TTC549 (cell line): ENCODE results near the gene NOX5.

Experiments
- FAIRE-seq: peaks from 2 replicates; lab custom pipeline; 2012; peaks lifted over from hg19 to GRCh38; lab: Jason Lieb, UNC

NOX5 gene

GRCh38 chr15:69018951-69019350 is 4.5 kb downstream of the NOX5 start:
- no peak for FAIRE-seq

- FAIRE-seq = no peak
Observed at GRCh38 chr15:69021895-69022294, 7.4 kb downstream of the NOX5 start.

DNA sequence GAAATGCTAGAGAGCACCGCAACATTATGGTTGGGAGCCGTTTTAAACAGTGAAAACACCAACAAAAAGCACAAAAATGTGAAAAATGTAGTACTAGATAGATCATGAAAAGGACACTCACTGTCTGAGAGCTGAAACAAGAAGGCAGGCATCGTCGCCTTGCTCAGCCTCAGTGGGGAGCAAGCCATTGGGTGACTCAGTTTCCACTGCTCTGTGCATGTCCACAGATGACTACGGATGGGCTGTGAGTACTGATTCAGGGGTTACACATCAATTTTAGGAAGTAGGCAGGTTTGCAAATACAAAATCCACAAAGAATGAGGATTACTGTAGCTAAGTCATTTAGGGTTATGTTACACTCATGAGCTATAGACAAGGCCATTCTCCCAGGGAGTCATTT is 10.8 kb downstream of the NOX5 start:
- no peak for FAIRE-seq

DNA sequence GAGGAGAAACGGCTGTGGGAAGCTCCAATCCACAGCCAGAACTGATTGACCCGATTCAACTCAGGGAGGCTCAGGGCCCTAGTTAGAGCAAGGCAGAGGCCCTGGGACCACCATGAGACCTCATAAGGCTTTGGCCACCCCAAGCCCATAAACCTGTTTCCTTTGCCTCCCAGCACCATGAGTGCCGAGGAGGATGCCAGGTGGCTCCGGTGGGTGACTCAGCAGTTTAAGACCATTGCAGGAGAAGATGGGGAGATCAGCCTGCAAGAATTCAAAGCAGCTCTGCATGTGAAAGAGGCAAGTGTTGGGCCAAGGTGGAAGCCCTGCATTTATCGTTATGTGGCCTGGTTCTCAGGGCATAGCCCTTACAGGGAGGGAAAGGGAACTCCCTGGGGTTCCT is 11.9 kb downstream of the NOX5 start:
- FAIRE-seq = no peak

- no peak for FAIRE-seq
Observed at GRCh38 chr15:69027976-69028518, 13.6 kb downstream of the NOX5 start.

- no peak for FAIRE-seq
Observed at GRCh38 chr15:69031013-69032001, 16.8 kb downstream of the NOX5 start.

DNA sequence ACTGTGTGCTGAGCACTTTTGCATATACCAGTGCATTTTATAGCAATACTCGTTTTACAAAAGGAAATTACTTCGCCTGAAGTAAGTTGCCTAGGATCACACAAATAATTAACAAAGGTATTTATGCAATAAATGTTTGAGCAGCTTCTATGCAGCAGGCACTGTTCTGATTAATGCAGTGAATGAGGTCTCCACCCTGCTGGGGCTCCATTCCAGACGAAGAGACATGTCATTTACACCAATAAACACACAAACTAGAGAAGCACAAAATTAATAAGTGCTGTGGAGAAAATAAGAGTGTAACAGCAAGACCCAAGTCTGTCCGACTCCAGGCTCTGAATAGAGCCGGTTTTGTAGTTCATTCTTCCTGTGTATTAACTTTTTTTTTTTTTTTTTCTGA is 17.5 kb downstream of the NOX5 start:
- FAIRE-seq = no peak

DNA sequence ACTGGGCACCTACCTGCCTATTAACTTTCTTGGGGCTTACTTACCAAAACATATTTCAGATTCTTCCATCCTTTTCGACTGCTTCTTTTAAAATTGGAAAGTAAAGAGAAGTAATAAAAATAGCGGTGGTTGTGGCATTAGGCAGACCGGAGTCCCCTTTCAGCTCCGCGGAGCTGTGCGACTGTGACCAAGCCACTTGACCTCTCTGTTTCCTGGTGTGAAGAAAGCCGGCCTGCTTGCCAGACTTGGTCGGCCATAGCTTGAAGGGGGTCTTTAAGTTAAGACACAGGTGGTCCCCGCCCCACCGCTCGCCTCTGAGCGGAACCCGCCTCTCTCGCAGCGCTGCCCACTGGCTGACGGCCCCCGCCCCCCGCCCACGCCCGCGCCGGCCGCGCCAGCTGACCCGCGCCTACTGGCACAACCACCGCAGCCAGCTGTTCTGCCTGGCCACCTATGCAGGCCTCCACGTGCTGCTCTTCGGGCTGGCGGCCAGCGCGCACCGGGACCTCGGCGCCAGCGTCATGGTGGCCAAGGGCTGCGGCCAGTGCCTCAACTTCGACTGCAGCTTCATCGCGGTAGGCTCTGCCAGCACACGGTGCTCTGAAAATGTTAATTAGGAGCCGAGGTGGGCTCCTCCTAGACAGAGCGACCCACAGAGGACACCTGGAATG is 18.3 kb downstream of the NOX5 start:
- FAIRE-seq = no peak

- no peak for FAIRE-seq
Observed at GRCh38 chr15:69034352-69034751, 19.9 kb downstream of the NOX5 start.

- FAIRE-seq = no peak
Observed at GRCh38 chr15:69035205-69035917, 20.9 kb downstream of the NOX5 start.

DNA sequence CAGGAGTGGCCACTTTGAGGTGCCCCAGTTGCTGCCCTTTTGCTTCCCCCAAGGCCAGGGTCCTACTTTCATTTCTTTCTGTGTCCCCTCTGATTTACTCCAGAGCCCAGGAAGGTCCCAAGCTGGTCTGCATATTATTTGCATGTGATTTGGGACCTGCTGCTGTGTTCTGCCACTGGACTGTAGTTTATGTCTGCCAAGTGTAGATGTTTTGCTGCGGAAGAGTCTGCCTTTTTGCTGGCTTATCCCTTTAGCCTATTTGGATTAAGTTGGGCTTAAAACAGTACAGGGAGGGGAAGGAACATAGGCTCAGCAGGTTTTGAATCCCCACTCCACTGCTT is 21.4 kb downstream of the NOX5 start:
- FAIRE-seq = no peak

GRCh38 chr15:69036826-69037225 is 22.3 kb downstream of the NOX5 start:
- FAIRE-seq = no peak

GRCh38 chr15:69037482-69037881 is 23.0 kb downstream of the NOX5 start:
- no peak for FAIRE-seq

DNA sequence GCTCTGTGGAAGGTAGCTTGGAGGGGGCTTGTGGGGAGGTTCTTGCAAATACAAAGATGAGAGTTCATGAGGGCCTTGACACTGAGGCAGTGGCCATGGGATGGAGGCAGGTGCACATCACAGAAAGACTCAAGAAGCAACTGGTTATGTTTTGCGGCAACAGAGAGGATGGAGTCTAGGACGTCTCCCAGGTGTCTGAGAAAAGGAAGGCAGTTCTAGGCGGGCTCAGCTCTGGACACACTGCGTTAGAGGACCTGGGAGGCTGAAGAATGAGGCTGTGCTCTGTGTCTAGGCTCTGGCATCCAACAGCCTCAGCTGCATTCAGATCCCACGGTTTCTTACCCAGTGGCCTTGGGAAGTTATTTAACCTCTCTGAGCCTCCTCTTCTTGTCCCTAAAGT is 23.5 kb downstream of the NOX5 start:
- no peak for FAIRE-seq

GRCh38 chr15:69038508-69038907 is 24.0 kb downstream of the NOX5 start:
- FAIRE-seq = no peak

DNA sequence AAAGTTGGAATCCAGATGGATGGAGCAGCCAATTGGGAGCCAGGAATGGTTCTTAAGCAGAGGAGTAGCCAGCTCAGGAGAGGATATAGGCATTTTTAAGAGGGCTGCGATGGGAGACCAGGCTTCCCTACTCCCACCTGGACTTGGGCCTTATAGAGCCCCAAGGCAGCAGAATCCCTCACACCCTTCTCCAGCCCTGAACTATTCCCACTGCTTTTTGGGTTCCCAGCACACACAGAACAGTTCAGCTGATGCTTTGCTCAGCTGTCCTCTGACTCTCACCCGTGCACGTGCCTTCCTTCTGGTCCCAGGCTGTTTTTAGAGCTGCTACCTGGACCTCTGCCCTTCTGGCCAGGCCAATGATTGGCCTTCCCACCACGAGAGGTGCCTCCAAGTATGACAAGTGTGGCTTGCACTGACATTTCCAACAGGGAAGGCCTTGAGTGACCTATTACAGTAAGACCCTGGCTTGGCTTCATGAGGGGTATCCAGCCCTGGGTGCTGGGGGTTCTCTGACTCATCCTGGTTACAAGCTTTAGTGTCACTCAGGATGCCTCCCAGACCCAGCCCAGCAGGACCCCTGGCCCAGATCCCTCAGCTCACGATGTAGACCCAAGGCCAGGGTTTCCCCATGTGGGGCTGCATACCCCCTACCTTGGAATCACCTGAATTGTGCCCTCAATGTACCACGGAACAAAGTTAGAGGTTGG is 25.2 kb downstream of the NOX5 start:
- FAIRE-seq = no peak

GRCh38 chr15:69042531-69042930 is 28.0 kb downstream of the NOX5 start:
- FAIRE-seq = no peak

DNA sequence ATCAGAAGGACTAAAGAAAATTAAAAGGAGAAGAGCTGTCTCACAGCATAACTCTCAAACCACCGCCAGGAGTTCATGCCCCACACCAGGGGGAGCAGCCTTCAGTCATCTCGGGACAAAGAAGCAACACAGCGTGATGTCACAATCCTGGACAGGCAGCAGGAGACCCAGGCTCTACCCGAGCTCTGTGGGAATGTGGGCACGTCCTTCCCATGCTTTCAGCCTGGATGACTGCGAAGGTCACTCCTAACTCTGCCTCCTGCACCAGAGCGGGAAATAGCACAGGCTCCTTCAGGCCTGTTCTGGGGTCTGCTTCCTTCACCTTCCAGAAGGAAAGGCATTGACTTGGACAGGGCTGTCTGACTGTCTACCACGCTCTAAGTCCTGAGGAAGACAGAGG is 31.3 kb downstream of the NOX5 start:
- FAIRE-seq = no peak

- FAIRE-seq = no peak
Observed at GRCh38 chr15:69046781-69047180, 32.3 kb downstream of the NOX5 start.

- FAIRE-seq = no peak
Observed at GRCh38 chr15:69049976-69050375, 35.5 kb downstream of the NOX5 start.

GRCh38 chr15:69055251-69055650 is 40.8 kb downstream of the NOX5 start:
- no peak for FAIRE-seq

DNA sequence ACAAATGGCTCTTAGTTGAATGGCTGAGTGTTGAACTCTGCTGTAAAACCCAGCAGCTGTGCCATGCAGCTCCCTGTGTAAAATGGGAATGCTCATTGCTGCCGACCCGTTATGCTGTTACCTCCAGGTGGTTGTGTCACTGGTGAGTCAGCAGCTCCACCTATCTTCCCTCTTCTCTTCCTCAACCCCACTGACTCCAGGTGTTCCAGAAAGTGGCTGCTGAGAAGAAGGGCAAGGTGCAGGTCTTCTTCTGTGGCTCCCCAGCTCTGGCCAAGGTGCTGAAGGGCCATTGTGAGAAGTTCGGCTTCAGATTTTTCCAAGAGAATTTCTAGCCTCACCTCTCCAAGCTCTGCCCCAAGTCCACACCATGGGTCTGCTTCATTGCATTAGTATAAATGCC is 41.9 kb downstream of the NOX5 start:
- no peak for FAIRE-seq
